ENCODE measurements around the gene STOM.

DNA sequence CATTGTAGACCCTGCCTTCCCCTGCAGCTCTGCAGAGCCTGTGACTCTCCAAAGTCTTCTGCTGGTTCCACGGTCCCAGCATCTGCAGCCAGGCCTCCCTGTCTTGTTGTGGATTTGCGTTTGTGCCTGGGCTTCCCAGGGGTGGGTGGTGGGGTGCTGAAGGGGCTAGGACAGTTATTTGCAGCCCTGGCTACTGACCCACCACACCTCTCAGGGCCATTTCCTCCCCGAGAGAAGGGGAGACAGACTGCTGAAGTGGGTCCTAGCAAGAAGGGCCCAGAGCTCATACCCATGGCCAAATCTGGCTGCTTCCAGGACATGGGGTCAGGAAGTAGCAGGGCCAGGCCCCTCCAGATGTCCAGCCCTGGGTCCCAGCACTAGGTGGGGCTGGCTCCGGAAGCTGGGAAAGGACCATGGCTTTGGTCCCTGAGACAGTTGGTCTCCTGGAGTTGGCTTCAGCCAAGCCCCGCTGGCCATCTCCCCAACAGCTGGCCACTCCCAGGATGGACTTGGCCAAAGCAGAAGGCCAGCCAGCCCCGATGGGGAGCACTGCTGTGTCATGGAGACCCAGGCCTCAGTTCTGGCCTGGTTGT lies 75.8 kb downstream of the STOM start:
- TF ChIP-seq ESRRA (IDR thresholded peaks at IDR 0.05; ENCODE audit: low read length) (no peak), CBFB (IDR thresholded peaks at IDR 0.05; ENCODE audit: low read depth) (no peak), YY1 (IDR thresholded peaks at IDR 0.05; ENCODE audit: low read depth, low read length) (no peak), KDM1A (IDR thresholded peaks at IDR 0.05; ENCODE audit: borderline replicate concordance) (no peak), EZH2 (IDR thresholded peaks at IDR 0.05; ENCODE audit: borderline replicate concordance, control insufficient read depth, low read depth, low read length) (no peak)
- TF ChIP-seq, protein P1, sequence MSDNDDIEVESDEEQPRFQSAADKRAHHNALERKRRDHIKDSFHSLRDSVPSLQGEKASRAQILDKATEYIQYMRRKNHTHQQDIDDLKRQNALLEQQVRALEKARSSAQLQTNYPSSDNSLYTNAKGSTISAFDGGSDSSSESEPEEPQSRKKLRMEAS (IDR thresholded peaks at IDR 0.05; ENCODE audit: low read depth, low read length): no peak

All from GM12878 (cell line).